Hepatic stellate cell (primary cell): ENCODE results near the gene KCTD18.

Experiments
- DNase-seq: peaks from one replicate; pipeline ENCODE4 v3.0.0; 2011; ENCODE audit warnings: low spot score

Gene KCTD18

GRCh38 chr2:200454927-200455801 is 54.7 kb downstream of the KCTD18 start:
- DNase-seq: peak; percentile 50

GRCh38 chr2:200453853-200454534 is 55.9 kb downstream of the KCTD18 start:
- DNase-seq: no peak

- no peak for DNase-seq
Observed at GRCh38 chr2:200453142-200453852, 56.6 kb downstream of the KCTD18 start.

DNA sequence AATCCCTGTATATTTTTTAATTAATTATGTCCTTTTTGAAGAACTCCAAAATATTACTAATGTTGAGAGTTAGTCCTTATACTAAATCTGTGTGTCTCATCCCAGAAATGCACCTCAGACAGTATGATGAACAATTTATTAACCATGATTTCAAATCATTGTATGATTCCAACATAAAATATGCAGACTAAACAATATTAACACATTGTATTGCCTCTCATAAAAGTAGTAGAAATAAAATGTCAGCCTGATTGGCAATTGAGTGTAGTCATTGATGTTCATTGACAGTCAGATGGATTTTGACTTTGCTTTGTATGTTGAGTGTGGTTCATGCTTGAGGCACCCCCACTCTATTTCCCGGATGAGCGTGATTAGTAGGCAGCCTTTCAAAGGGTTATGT is 57.5 kb downstream of the KCTD18 start:
- no peak for DNase-seq

GRCh38 chr2:200451511-200451910 is 58.4 kb downstream of the KCTD18 start:
- no peak for DNase-seq

- no peak for DNase-seq
Observed at GRCh38 chr2:200450288-200450687, 59.6 kb downstream of the KCTD18 start.

GRCh38 chr2:200449149-200449548 is 60.7 kb downstream of the KCTD18 start:
- DNase-seq: no peak

GRCh38 chr2:200448455-200448854 is 61.4 kb downstream of the KCTD18 start:
- no peak for DNase-seq

DNA sequence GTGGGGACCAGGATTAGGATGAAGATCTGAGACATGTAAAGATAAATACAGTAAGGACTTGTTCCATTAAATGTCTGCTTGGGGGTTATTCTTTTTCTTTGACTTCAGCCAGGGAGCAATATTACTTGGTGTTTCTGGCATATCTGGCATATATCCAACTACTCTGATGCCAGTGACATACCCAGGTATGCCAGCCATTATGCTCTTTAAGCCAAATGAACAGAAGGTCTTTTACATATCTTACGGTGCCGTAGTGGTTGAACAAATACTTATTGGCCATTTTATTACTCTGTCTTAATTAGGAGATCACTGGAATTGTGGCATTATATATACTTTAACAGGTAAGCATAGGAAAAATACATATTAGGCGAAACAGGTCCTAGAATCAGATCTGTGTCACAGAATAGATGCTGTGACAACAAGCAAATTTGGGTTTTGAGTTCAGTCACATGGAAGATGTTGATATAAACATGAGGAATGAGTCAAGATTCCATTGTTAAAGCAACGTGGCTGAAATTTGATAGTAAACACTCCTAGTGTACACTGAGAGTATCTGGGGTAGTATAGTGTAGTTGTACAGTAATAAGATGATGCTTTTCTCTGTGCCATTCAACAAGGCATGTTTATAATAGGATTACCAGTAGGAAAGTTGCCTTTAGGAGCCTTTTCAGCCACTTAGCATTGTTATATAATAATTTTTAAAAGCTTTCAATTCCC is 62.6 kb downstream of the KCTD18 start:
- no peak for DNase-seq

DNA sequence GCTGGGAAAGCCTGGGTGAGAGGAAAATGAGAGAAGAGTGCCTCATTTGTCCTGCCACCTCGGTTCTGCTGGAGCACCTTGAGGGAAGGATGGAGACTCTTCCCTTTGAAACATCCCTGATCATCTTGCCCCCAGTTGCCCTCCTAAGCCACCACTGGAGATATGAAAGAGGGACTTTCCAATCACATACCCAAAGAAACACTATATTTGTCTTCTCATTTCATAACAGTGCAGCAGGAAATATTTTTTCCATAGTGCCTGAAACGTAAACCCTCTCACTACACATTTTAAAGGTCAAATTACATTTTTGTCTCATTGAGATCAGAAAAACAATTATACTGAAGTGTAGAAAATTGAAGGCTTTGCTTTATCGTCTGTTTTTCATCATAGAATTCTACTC is 63.3 kb downstream of the KCTD18 start:
- DNase-seq: no peak

GRCh38 chr2:200445284-200445683 is 64.6 kb downstream of the KCTD18 start:
- DNase-seq: no peak

- no peak for DNase-seq
Observed at GRCh38 chr2:200444530-200444929, 65.3 kb downstream of the KCTD18 start.

DNA sequence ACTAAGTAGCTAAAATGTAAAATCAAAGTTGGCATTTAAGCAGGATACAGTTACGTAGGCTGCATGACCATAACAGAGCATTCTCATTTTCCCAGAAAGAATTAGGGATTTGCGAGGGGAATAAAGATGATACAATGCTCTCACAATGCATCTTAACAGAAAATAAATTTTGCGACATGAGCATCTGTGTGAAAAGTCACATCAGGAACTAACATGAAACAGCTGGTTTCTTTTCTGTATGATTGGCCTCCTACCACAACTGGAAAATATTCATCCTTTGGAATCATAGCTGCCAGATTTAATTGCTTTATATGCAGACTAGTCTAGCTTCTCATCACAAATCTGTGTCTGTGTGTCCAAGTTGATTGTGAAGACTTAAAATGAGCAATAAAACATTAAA is 66.0 kb downstream of the KCTD18 start:
- no peak for DNase-seq

GRCh38 chr2:200443376-200443775 is 66.5 kb downstream of the KCTD18 start:
- no peak for DNase-seq

- no peak for DNase-seq
Observed at GRCh38 chr2:200442471-200442870, 67.4 kb downstream of the KCTD18 start.

GRCh38 chr2:200439981-200440380 is 69.9 kb downstream of the KCTD18 start:
- no peak for DNase-seq
